HG03342 (cell line): Measurements from ENCODE around the gene LPAR1.
A peak's percentile ranks its signal among the peaks of the same experiment; 100 is the strongest.
"Not testable (repeated sequence)": the region's sequence is repeated elsewhere in the genome, so short reads cannot be mapped to it uniquely, and the experiment has no call there.

Experiments used
- ATAC-seq: cut with Tn5 transposase; IDR thresholded peaks from one replicate; pipeline ENCODE4 v1.9.1; 2021; ENCODE audit warnings: mild to moderate bottlenecking, moderate library complexity; ENCODE audit not compliant: unreplicated experiment

The LPAR1 gene

GRCh38 chr9:110880189-110880588 is 158.1 kb downstream of the LPAR1 start:
- ATAC-seq: no peak

DNA sequence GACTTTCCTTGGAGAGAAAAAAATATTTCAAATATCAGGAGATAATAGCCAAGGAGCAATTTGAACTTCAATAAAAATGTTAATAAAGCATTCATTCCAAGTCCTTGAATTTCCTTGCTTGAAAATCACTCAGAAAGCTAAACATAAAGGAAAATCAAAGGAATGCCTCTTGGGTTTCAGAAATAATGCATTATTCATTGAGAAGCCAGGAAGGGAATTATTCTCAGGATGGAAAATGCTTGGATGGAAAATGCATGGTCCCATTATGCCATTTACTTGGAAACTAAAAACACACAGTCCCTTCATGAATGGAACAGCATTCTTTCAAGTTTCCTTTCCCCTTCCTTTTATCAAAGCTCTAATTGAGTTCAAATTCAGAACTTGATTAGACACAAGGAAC is 160.9 kb downstream of the LPAR1 start:
- ATAC-seq: no peak

DNA sequence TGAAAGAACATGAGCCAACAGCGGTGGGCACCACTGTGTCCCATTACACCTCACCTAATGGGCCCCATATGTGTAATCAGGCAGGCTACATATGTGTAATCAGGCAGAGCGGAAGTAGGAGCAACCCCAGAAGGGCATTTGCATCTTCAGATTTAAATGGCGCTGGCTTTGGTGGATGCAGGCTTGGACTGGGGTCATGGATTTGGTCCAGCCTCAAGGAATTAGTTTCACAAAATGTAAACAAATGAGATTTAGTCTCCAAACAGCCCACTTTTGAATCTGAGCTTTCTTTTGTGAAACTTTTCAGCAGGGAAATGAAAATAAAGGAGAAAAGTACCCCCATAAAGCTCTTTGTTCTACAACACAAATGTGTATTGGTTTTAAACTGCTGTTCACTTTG is 161.3 kb downstream of the LPAR1 start:
- no peak for ATAC-seq

DNA sequence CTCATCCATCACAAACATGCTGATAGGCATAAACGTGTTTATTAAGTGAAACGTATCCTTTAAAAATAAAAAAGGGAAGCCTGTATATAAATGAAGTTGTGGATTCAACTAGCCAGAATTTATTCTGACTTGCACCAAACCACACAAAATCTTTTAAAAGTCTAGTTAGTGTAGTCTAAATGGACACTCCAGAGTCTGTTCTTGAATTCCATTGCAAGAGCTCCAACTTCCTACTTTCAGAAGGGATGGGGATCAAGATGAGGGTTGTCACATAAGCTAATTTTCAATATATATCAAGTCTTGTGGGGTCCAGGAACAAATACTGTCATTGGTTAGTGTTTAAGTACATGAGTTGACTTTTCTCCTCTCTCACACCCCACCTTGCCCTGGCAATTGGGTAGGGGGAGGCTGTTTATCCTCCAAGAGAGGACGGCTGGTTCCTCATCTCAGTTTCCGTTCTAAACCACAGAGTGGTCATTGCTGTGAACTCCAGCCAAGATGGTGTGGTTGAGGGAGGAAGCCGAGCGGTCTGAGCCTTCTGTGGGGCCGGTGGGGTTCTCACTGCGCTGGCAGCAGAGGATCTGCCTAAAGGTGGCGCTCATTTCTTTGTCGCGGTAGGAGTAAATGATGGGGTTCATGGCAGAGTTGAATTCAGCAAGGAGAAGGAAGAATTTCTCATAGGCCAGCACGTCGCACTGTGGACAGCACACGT is 163.2 kb downstream of the LPAR1 start:
- peak; percentile 81 for ATAC-seq

DNA sequence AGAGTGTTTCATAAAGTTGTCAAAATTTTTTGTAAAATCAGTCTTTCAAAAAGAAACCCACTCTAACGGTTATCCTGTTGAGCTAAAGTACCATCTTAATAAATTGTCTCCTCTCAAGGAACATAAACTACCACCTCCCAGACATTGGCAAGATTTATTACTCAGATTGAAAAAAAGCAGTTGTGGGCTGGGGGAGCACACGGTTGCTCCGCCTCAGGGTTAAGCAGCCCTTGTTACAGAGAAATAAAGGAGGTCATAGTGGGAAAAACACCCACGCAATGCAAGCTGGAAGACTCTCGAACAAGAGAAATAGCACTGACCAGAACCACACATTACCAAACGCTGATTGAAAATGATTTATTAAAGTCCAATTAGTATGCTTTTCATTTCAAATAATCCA is 165.3 kb downstream of the LPAR1 start:
- no peak for ATAC-seq

- no peak for ATAC-seq
These were observed 166.5 kb downstream of the LPAR1 start for GRCh38 chr9:110871736-110872135.

DNA sequence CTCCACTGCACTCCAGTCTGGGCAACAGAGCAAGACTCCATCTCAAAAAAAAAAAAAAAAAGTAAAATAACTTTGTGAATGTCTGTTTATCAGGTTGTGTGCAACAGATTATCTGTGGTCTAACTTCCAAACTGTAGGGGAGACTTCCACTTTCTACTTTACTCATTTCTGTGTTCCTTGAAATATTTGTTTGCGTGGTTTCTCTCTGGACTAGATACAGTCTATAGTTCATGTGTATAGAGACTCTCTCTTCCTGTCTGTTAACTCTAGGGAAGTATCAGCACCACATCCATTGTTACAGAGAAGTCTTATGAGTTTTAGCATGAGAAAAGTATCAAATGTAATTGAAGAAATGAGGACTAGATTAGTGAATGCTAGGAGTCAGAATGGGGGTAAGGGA is 168.3 kb downstream of the LPAR1 start:
- ATAC-seq: no peak

GRCh38 chr9:110864011-110864410 is 174.3 kb downstream of the LPAR1 start:
- no peak for ATAC-seq

GRCh38 chr9:110861370-110862110 is 176.7 kb downstream of the LPAR1 start:
- not testable (repeated sequence) for ATAC-seq

DNA sequence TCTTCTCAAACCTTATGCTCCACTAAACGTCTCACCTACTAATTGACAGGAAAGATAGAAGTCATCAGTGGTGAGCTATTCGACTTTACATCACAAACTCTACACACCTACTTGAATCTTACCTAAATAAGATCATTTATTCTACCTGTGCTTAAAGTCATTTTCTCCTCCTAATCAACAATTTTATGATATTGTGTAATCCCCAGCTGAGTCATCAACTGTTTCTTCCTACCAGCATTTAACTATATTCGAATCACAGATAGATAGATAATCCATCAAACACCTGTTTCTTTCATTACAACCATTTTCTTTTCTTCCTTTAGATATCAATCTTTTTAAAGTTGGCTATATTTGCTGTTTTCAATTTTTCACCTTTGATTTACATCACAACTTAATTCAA is 181.5 kb downstream of the LPAR1 start:
- no peak for ATAC-seq

GRCh38 chr9:110850401-110851135 is 187.7 kb downstream of the LPAR1 start:
- ATAC-seq: no peak

- ATAC-seq: no peak
These were observed 190.6 kb downstream of the LPAR1 start for GRCh38 chr9:110847671-110848070.

GRCh38 chr9:110846215-110846614 is 192.1 kb downstream of the LPAR1 start:
- ATAC-seq: no peak

DNA sequence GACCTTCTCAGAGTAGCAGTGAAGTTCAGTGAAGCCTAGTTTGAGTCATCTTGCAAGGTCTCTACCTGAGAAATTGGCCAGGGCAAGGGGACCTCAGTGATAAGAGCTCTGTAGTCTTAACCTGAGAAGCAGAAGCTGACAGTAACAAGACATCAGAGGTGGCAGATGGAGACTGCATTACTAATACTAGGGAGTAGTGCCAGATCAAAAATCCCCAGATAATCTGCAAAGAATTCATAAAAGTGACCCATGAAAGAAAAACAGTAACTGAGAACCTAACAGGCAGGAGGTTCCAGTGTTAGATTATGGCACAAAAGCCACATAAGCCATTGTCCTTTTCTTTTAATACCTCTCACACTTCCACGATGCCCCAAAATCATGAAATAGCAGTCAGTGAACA is 194.1 kb downstream of the LPAR1 start:
- no peak for ATAC-seq

- ATAC-seq: no peak
These were observed 195.3 kb downstream of the LPAR1 start for GRCh38 chr9:110842986-110843385.

DNA sequence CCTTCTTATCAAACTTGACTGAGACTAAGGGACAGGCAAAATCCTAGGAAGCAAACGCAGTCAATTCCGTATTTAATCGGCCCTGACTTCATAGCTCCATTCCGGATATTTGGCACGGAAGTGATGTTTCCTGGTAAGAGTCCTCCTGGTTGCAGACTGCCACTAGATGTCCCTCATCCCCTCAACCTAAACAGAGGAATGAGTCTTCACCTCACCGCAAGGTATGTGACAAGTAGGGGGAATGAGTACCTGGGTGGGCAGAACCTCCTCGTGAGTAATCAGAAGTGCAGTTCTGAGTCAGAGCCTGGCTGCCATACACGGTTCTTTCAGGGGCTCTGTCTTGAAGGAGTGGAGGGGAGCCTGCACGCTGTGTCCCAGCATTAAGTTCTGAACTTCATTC is 196.1 kb downstream of the LPAR1 start:
- ATAC-seq: no peak

DNA sequence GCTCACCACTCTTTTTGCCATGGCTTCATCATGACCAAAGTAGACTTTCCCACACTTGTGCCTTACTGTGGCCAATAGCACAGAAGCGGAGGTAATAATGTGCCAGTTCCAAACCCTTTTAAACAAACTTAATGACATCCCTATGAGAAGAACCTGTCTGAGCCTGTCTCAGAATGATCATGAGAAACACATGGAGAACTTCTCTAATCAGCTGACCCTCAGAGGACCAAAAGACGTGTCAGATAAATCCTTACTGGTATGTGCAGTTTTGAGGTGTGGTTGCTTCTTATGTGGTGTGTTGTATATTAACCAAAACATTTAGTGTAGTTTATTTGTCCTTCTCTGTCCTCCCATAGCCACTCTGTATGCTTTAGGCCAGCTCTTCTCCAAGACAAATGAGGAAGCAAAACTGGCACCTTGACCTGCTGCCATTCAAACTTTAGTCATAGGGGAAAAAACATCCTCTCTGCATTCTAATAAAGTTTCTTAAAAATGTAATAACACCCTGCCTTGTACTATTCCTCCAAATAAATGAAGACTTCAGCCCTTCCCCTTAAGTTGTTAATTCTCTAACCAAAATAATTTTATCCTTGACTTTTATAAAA is 200.8 kb downstream of the LPAR1 start:
- no peak for ATAC-seq

DNA sequence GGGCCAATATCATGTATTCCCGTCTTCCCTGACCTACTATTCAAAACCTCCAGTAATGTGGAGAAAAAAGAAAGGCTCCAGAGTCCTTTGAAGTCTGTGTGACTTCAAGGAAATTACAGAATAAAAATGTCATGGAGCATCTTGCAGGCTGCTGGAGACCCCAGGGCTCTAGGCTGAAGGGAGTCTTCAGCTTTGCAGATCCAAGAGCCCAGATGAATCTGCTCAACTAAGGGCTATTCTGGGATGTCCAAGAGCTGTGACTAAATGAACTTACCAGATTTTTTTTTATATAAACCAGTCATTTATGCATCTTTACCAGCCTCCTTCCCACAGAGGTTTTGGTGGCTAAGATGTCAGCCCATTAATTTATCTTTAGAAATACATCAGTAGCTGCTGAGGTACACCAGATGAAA is 202.4 kb downstream of the LPAR1 start:
- no peak for ATAC-seq

- no peak for ATAC-seq
These were observed 202.9 kb downstream of the LPAR1 start for GRCh38 chr9:110835404-110835803.

- no peak for ATAC-seq
These were observed 205.3 kb downstream of the LPAR1 start for GRCh38 chr9:110832926-110833325.

DNA sequence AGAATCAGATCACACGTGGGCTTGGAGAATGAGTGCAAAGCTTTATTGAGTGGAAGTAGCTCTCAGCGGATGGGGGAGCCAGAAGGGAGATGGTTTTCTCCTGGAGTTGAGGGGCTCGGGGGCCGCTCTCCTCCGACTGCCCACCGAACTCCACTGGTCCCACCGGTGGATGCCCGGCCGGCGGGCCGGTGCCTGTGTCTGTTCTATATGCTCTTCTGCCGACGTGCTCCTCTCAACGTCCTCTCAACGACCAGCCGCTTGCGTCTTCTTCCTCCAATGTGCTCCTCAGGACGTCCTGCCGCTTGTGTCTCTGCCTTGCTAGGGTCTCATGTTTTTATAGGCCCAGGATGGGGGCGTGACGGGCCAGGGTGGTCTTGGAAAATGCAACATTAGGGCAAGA is 207.8 kb downstream of the LPAR1 start:
- no peak for ATAC-seq
